ENCODE measurements around the gene TMEM106C. TPM values are rescaled to one million over a fixed set of nuclear protein-coding genes. Genes with fewer than 3 reads are reported as not detected.

TMEM106C gene
- polyA plus RNA-seq, 1 experiment, result 217 TPM

DNA sequence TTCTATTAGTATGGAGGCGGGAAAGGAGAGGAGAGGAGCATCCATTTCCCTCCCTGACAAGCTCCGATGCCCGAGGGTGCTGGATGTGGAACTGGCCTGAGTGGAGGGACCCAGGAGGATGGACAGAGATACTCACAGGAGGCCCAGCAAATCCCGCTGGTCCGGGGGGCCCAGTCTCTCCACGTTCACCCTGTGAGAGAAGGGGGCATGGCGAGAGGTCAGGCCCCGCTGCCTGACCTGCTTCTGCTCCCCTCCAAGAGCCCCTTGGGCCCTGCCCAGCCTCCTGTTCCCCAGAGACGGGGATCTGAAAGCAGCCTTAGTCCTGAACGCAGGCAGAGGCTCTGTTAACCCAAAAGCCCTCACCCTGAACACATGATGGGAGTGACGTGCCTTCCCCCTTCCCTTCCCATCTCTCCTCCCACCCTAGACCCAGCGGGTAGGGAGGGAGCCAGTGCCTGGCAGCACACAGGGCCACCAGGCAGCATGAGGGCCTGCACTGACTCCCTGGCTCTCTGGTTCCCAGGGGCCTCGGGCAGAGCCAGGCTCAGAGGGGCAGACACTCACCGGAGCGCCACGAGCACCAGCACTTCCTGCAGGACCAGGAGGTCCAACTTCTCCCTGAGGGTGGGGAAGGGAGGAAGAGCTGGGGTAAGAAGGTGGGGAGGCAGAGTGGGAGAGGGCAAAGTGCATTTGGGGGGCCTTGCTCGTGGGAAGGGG is 17.5 kb downstream of the TMEM106C start:
- no peaks in the 10 kb centered on the region for H3K36me3 ChIP-seq (ENCODE audit: control insufficient read depth, insufficient read depth, low read length)
- no peak overlapping the region for H3K4me3 ChIP-seq (ENCODE audit: low read depth, low read length)
- H3K27me3 ChIP-seq (ENCODE audit: control insufficient read depth, insufficient read depth, low read length), result peaks cover 8% of the 10 kb centered on the region
- TF ChIP-seq, protein P1, sequence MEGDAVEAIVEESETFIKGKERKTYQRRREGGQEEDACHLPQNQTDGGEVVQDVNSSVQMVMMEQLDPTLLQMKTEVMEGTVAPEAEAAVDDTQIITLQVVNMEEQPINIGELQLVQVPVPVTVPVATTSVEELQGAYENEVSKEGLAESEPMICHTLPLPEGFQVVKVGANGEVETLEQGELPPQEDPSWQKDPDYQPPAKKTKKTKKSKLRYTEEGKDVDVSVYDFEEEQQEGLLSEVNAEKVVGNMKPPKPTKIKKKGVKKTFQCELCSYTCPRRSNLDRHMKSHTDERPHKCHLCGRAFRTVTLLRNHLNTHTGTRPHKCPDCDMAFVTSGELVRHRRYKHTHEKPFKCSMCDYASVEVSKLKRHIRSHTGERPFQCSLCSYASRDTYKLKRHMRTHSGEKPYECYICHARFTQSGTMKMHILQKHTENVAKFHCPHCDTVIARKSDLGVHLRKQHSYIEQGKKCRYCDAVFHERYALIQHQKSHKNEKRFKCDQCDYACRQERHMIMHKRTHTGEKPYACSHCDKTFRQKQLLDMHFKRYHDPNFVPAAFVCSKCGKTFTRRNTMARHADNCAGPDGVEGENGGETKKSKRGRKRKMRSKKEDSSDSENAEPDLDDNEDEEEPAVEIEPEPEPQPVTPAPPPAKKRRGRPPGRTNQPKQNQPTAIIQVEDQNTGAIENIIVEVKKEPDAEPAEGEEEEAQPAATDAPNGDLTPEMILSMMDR (IDR thresholded peaks at IDR 0.05; ENCODE audit: insufficient read depth, low read depth, low read length), result no peak
- ChIA-PET CTCF (interaction anchor here (0.9 to 2.8 kb wide), 3 partner anchors 12 to 18 kb away, joined by 3 to 10 read pairs (median 3); partner anchors contain the start of gene TMEM106C), POLR2A (no interaction called here)
- DNase-seq (ENCODE audit: low read depth), result no peak

DNA sequence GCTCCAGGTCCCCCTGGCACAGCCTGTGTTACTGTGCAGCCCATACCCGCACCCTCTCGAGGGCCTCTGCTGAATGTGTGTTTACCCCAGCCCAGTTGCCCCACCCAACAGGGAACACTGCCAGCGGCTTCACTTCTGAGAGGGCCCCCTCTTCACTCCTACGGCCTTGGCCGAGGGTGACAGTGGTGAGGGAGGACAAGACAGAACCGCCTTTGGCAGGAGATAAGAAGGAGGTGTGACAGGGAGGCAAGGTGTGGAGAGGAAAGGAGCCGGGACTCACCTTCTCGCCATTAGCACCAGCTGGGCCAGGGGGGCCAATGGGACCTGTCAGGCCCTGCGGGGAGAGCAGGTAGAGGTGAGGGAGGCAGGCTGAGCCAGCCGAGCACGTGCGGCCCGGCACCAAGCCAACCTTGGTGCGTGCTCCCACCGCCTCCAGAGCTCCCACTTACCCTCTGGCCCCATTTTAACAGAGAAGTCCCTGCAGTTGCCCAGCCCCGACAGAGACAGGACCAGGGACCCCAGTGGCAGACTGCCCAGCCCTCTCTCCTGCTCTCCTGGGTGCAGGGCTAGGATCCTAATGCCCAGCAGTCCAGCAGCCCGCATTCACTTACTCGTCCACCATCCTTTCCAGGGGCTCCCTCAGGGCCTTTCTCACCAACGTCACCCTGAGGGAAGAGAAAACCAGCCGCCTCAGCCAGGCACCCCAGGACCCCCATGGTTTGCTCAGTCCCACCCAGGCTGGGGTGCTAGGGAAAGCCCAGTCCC is 18.3 kb downstream of the TMEM106C start:
- TF ChIP-seq, protein P1 (IDR thresholded peaks at IDR 0.05; ENCODE audit: insufficient read depth, low read depth, low read length), result no peak
- no peak for DNase-seq (ENCODE audit: low read depth)
- CTCF ChIA-PET, result interaction anchor here (1.0 kb wide), 1 partner anchor 18 kb away, joined by 3 read pairs; the partner anchor contains the start of gene TMEM106C
- peaks cover 8% of the 10 kb centered on the region for H3K27me3 ChIP-seq (ENCODE audit: control insufficient read depth, insufficient read depth, low read length)
- POLR2A ChIA-PET, result interaction anchor here (0.6 kb wide), 1 partner anchor 680 kb away, joined by 4 read pairs; no protein-coding TSS in a partner anchor
- H3K36me3 ChIP-seq (ENCODE audit: control insufficient read depth, insufficient read depth, low read length), result no peaks in the 10 kb centered on the region
- H3K4me3 ChIP-seq (ENCODE audit: low read depth, low read length), result no peak overlapping the region

DNA sequence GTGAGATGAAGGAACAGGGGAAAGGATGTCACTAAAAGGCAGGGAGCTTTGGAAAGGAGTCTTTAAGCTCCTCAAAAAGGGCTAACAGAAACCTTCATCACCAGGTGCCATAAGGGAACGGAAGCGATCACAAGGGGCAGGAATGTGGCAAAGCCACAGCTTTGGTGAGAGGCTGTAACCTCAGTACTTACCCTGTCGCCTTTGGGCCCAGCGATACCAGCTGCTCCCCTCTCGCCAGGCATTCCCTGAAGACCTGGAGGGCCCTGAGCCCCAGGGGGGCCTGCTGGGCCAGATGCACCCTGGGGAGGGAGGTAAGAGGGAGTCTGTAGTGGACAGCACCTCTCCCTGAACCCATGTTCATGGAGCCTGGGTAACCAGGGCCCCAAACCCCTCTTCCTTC is 18.9 kb downstream of the TMEM106C start:
- DNase-seq (ENCODE audit: low read depth), result no peak
- TF ChIP-seq, protein P1 (IDR thresholded peaks at IDR 0.05; ENCODE audit: insufficient read depth, low read depth, low read length), result no peak
- Histone ChIP-seq H3K36me3 (ENCODE audit: control insufficient read depth, insufficient read depth, low read length) (no peaks in the 10 kb centered on the region), H3K27me3 (ENCODE audit: control insufficient read depth, insufficient read depth, low read length) (peaks cover 8% of the 10 kb centered on the region), H3K4me3 (ENCODE audit: low read depth, low read length) (no peak overlapping the region)
- CTCF ChIA-PET, result interaction anchor here (0.9 to 1.0 kb wide), 2 partner anchors 19 to 32 kb away, joined by 3 read pairs; partner anchors contain the start of gene TMEM106C
- POLR2A ChIA-PET, result interaction anchor here (0.6 kb wide), 1 partner anchor 681 kb away, joined by 4 read pairs; no protein-coding TSS in a partner anchor

DNA sequence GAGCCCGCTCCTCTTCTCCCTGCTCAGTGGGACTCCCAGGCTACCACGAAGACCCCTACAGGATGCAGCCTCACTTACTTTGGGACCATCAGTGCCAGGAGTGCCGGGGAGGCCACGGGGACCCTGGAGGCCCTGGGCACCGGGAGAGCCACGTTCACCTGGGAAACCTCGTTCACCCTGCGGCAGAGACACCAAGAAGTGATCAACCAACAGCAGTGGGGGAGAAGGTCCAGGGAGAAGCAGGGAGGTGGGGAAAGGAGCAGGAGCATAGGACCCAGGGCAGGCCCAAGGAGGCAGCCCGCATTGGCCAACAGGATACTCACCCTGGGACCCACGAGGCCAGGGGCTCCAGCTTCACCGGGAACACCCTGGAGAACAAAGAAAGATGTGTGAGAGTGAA is 19.4 kb downstream of the TMEM106C start:
- CTCF ChIA-PET, result interaction anchor here (0.9 kb wide), 1 partner anchor 33 kb away, joined by 3 read pairs; no protein-coding TSS in a partner anchor
- TF ChIP-seq, protein P1 (IDR thresholded peaks at IDR 0.05; ENCODE audit: insufficient read depth, low read depth, low read length), result no peak

More for the DNA sequence above, 19.4 kb downstream of the TMEM106C start:
- no peak overlapping the region for H3K4me3 ChIP-seq (ENCODE audit: low read depth, low read length)
- H3K36me3 ChIP-seq (ENCODE audit: control insufficient read depth, insufficient read depth, low read length), result no peaks in the 10 kb centered on the region; the same call in 1 of the 2 replicates
- peaks cover 10% of the 10 kb centered on the region for H3K27me3 ChIP-seq (ENCODE audit: control insufficient read depth, insufficient read depth, low read length)
- POLR2A ChIA-PET, result no interaction called here
- DNase-seq (ENCODE audit: low read depth), result no peak

All from BJ (cell line).